AG09309 (cell line): Measurements from ENCODE around the gene RANBP3.

Experiments
- DNase-seq: peaks from one replicate; pipeline ENCODE4 v3.0.0-alpha.2; 2010; ENCODE audit warnings: low read depth
- H3K4me3 ChIP-seq: 2 replicates; pipeline ENCODE4 v1.5.1; 2011; ENCODE audit warnings: mild to moderate bottlenecking, low read depth, low read length, moderate library complexity; ENCODE audit not compliant: control insufficient read depth
- TF ChIP-seq, protein P1 (sequence below): IDR thresholded peaks from 2 replicates; pipeline ENCODE4 v1.5.1; 2011; ENCODE audit warnings: mild to moderate bottlenecking, low read depth, low read length, inconsistent platforms; ENCODE audit not compliant: insufficient read depth, control insufficient read depth; ENCODE audit errors: missing control alignments

The RANBP3 gene

DNA sequence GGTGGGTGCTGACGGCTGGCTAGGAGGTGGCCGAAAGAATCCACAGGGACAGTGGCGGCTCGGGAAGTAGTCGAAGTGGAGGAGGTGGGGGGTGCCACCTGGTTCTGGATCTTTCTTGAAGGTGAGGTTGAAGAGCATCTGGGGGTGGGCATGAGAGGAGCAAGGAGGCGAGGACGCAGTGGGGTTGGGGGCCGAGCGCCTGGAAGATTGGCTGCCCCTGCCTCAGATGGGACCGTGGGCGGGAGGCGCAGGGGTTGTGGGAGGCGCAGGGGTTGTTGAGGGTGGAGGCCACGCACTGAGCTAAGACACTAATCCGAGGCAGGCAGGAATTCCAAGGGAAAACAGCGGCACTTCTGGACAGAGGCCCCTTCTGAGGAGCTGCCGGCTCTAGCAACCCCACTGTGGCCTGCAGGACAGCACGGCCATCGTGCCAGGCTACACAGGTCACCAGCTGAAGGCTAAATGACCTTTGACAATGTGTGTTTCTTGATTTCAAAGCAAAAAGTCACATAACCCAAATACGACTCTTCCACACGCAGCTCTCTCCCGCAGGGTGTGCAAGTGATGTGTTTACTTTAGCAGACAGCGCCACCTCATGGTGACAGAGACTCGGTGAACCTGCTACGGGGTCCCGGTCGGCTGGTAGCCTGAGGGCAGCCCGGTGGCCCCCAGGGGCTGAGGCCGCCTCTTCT is 44.1 kb upstream of the RANBP3 start:
- no peak overlapping the region for H3K4me3 ChIP-seq
- TF ChIP-seq, protein P1, sequence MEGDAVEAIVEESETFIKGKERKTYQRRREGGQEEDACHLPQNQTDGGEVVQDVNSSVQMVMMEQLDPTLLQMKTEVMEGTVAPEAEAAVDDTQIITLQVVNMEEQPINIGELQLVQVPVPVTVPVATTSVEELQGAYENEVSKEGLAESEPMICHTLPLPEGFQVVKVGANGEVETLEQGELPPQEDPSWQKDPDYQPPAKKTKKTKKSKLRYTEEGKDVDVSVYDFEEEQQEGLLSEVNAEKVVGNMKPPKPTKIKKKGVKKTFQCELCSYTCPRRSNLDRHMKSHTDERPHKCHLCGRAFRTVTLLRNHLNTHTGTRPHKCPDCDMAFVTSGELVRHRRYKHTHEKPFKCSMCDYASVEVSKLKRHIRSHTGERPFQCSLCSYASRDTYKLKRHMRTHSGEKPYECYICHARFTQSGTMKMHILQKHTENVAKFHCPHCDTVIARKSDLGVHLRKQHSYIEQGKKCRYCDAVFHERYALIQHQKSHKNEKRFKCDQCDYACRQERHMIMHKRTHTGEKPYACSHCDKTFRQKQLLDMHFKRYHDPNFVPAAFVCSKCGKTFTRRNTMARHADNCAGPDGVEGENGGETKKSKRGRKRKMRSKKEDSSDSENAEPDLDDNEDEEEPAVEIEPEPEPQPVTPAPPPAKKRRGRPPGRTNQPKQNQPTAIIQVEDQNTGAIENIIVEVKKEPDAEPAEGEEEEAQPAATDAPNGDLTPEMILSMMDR: peak; percentile 55
- DNase-seq: no peak

DNA sequence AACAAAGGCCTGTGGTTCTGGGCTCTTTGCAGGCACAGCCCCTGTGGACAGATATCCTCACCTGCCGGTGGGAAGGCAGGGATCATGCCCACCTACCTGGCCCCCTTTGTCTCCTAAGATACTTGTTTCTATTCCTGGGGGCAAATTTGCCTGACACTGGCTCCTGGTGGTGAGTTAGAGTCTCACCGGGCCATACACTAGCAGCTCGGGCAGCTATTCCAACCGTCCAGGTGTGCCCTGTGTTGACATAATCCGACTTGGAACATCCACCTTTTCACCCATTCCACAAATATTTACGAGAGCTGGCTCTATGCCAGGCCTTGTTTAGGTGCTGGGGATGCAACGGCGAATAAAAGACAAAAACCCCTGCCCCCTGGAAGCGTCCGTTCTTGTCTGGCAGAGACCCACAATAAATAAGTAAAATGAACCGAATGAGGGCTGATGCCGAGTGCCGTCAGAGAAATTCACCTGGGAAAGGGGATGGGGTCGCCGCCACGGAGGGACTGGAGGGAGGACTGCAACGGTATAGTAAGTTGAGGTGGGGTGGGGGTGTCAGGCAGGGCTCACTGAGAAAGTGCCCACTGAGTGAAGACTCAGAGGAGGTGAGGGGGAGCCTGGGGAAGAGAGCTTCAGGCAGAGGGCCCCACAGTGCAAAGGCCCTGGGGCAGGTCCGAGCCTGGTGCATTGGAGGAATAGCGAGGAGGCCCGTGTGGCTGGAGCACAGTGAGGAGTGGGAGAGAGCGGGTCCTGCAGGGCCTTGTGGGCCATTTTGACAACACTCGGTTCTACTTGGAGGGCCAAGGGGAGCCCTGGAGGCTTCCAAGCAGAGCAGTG is 43.2 kb upstream of the RANBP3 start:
- TF ChIP-seq, protein P1: no peak
- DNase-seq: no peak
- H3K4me3 ChIP-seq: no peak overlapping the region

DNA sequence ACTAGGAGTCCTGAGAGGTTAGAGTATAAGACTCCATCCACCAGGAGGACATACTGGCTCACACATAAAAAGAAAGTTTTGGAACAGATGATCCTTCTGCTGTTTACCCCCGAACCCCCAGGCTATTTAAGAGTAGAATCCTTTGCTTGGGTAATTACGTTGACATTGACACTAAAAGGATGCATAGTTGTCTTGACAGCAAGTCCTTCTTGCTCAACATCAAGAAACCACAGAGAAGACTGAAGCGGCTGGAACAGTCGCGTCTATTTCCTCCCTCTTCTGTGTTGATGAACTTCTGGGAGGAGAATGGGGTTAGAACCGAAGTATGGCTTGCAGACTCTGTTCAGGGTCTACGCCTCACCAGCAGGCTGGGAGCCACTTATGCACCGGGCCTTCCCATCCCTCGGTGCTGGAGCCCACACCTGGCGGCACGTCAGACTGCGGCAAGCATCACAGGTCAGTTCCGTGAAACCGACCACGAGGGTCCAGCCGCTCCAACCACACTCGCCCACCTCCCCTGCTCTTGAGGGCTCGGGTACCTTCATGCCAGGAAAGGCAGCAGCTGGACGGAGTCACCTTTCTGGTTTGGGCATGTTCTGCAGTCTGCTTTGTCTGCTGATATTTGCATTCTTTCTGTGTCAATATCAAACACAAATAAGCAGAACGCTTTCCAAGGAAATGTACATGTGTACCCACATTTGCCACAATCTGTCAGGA is 42.4 kb upstream of the RANBP3 start:
- no peak for DNase-seq
- TF ChIP-seq, protein P1: no peak
- H3K4me3 ChIP-seq: no peak overlapping the region

DNA sequence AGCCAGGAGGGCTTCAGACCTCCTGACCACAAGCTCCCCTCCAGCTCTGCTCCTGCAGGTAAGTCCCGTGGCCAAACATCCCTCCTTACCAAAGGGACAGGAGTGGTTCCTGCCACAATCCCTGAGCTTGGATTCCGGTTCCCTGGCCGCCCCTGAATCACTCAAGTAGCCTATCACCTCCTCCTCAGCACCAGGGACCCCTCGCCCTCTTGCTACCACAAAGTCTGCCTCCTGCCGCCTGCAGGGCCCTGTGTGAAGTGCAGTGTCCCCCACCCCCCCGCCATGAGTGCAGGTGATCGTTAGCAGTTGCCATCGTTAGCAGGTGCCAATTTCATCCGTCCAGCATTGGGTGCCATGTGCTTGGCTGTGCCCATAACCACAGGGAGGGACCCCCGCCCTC is 40.8 kb upstream of the RANBP3 start:
- TF ChIP-seq, protein P1: peak; percentile 6
- DNase-seq: no peak
- no peak overlapping the region for H3K4me3 ChIP-seq

DNA sequence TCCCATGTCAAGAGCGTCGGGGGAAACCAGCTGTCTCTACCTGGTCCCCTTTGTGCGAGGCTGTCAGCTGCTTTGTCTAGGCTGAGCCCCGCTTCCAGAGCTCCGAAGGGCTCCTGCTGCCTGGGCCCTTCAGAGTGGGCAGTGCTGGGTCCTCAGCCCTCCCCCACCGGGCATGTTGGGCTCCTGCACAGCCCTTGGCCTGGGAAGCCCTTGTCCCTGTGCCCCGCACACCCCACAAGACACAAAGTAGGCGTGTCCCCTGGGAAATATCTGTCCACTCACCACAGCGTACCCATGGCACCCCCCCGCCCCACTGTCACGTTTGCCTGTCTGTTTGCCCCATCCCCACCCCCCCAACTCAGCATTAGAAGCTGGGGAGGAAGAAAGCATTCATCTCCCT is 39.6 kb upstream of the RANBP3 start:
- no peak for DNase-seq

DNA sequence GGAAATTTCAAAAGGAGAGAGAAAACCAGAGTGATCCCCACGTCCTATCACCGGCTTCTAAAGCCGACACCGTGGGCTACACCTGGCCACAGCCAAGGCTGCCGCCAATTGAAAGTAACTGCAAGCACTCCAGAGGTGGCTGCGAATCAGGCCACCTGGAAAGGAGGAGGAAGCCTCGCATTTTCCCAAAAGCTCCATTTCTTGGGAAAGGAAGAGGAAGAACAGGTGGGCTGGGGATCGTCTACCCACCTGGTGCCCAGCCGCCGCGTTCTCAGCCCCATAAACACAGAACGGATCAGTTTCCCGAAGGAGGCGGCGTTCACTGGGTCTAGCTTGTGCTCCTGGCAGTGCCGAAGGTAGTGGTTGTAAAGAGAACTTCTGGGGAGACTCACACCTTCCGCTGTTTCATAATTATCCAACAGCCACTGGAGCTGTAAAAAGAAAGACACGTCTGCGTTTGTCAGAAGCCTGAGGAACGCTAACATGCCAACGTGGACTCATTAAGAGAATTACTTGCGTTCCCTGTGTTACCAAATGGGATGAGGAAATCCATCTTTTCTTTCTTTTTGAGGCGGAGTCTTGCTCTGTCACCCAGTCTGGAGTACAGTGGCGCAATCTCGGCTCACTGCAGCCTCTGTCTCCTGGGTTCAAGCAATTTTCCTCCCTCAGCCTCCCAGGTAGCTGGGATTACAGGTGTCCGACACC is 38.1 kb upstream of the RANBP3 start:
- TF ChIP-seq, protein P1: no peak
- DNase-seq: no peak
- H3K4me3 ChIP-seq: no peak overlapping the region

More for the DNA sequence above, 39.6 kb upstream of the RANBP3 start:
- no peak overlapping the region for H3K4me3 ChIP-seq
- TF ChIP-seq, protein P1: no peak
